ENCODE data around the gene ARHGEF1. TPM values are rescaled to one million over a fixed set of nuclear protein-coding genes. Genes with fewer than 3 reads are reported as not detected.

The ARHGEF1 gene
- total RNA-seq, 1 experiment from 2014 or later: 199 TPM

DNA sequence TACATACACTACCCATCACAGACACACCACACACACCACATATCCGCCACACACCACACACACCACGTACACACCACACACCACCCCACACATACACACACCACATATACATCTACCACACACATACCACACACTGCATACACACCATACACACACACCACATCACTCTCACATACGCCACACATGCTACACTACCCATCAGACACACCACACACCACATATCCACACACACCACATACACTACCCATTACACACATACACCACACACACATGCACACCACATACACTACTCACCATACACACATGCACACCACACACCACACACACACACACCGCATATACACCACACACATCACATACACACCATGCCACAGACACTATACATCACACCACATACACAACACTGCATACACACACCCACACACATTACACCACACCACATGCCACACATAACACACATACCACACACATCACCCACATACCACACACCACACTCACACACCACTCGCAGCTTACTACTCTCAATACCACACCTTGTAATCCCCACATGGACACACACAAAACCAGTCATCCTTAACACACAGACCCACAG, 35.8 kb downstream of the ARHGEF1 start:
- no peak for DNase-seq (ENCODE audit: low spot score)

DNA sequence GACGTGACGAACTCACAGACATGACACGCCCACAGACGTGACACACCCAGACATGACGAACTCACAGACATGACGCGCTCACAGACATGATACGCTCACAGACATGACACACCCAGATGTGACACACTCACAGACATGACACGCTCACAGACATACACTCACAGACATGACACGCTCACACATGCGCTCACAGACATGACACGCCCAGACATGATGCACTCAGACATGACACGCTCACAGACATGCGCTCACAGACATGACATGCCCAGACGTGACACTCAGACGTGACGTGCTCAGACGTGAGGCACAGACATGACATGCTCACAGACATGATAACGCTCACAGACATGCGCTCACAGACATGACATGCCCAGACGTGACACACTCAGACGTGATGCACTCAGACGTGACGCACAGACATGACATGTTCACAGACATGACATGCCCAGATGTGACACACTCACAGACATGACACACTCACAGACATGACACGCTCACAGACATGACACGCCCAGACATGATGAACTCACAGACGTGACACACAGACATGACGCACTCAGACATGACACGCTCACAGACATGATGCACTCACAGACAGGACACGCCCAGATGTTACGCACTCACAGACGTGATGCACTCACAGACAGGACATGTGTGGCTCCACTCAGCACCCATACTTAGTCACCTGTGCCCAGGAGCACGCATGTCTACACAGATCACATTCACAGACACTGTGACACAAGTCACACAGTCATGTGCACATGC, 37.1 kb downstream of the ARHGEF1 start:
- DNase-seq (ENCODE audit: low spot score): no peak

DNA sequence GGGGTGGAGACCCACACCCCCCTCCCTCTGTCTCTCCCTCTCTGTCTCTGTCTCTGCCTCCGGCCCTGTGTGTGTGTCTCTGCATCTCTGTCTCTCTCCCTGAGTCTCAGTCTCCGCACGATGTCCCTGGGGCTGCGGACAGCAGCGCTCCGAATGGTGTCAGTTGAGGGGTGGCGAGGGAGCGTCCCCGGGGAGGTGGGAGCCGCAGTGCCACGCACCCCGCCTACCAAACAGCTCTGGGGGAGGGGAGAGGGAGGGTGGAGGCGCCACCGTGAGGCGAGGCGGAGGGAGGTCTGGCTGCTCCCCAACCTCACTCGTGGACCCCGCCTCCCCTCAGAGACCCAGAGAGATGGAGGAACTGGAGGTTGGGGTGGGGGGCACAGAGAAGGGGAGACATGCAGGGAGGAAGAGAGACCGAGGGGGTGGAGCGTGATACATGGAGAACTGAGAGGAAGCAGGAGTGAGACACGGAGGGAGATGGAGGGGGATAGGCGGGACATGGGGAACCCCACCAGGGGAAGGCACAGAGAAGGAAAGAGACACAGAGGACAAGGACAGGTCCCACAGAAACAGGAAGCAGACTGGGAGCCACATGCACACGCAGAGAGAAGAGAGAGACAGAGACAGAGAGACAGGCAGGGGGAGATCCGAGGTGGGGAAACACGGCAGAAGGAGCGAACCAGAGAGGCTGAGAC, 38.0 kb downstream of the ARHGEF1 start:
- DNase-seq (ENCODE audit: low spot score): no peak

DNA sequence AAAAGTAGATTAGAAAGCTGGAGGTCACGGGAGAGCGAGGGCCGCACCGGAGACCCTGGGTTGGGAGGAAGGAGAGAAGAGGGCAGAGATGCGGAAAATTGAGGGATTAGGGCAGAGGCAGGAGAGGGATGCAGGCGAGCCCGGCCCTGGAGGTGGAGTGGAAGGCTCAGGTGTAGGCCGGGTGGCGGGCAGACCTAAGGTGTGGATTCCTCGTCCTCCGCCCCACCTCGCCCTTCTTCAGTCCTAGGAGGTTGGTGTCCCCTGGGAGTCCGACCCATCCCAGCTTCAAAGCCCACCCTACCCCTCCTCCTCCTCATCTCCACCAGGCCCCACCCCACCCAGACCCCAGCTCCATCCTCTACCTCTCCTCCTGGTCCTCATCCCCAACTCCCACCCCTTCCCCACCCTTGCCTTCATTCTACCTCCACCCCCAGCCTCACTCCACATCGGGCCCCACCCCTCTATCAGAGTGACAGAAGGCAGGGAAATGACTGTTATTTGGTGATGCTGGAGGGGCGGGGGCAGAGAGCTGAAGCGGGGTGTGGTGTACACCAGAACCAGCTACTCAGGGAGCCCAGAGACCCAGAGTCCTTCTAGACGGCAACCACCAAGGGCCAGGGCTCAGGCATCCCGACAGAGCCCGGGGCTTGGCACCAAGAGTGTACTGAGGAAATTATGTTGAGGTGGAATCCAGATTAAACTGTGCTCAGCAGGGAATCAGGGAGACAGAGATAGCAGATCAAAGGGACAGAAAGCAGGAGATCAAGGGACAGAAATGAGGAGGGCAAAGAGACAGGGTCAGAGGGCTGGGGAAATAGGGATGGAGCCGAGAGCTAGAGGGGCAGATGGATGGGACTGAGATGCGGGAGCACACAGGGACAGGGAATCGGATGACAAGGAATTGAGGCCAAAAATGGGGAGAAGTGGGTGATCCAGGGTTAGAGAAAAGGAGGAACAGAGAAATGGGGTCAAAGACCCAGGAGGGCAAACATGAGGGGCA, 38.9 kb downstream of the ARHGEF1 start:
- no peak for DNase-seq (ENCODE audit: low spot score)

DNA sequence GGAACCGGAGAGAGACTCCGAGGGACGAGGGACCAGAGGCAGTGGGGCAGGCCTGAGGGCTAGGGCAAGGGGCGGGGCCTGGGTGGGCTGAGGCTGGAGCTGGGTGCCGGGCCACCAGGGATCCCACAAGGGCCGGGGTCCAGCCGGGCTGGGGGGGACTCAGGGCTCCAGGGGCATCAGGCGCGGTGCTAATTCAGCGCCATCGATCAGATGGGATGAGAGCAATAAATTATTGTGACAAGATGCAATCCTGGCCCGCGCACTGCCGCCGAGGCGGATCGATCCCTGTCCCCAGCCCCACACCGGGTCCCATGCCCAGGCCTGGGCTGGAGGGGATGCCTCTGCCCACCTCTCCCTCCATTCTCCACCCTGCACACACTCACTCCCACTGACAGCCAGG, 39.6 kb downstream of the ARHGEF1 start:
- no peak for DNase-seq (ENCODE audit: low spot score)

DNA sequence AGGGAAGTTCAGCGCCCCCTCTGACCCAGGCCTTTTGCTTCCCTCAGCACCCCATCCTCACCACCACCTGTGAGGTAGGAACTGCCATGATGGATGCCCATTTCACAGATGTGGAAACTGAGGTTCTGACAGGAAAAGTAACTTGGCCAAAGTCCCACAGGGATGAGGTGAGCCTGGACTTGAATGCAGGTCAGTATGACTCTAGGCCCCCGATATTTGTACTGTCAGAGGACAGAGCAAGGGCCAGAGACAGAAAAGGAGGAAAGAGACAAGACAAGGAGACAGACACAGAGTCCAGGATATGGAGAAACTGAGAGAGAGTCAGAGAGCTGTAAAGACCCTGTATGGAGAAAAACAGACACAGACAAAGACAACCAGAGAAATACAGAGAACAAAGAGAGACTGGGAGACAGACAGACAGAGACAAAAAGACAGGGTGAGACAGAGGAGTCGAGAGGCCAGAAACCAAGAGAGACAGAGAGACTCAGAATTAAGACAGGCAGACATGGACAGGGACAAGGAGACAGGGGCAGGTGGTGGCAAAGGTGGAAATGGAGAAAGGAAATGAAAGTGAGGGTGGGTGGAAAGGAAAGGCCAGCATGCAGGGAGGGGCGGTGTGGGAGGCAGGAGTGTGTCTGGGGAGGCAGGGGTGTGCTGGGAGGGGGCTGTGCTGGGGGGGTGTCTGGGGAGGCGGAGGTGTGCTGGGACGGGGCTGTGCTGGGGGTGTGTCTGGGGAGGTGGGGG, 40.2 kb downstream of the ARHGEF1 start:
- no peak for DNase-seq (ENCODE audit: low spot score)

DNA sequence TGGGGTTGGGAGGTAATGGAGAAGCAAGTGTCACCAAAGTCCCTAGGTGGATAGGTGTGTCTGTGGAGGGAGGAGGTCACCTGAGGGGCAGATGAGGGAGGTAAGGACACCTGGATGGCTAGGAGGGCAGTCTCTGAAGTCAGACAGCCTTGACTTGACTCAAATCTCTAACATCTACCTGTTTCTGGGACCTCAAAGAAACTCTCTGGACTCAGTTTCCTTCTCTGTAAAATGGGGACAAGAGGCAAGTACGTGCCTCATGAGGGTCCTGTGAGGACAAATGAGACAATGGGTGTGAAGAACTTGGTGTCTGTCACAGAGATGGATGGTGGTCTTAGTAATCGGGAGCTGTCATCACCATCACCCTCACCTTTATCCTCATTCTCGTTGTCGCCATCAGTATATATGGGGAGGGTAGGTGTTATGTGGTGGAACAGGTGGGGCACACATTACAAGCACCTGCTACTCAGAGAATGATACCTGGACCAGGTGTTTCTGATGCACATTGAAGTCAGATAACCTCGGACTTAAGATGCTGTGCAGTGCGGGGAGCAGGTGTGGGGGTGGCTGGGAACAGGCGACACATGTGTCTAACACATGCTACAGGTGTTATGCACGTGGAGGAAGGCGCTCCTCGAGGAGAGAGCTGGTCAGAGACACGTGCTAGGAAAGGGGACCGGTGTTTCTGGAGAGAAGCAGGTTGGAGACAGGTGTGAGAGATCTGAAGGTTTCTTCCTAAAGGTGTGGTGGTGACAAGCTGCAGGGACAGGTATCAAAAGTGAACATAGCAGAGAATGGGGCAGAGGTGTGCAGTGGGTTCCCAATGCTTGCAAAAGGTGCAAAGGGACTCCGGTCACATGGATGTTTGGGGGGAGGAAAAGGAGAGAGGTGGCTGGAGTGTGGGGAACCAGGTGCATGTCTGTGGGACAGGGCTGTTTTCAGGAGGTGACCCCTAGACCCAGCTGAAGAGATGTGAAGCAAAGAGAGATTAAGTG, 41.5 kb downstream of the ARHGEF1 start:
- DNase-seq (ENCODE audit: low spot score): no peak

DNA sequence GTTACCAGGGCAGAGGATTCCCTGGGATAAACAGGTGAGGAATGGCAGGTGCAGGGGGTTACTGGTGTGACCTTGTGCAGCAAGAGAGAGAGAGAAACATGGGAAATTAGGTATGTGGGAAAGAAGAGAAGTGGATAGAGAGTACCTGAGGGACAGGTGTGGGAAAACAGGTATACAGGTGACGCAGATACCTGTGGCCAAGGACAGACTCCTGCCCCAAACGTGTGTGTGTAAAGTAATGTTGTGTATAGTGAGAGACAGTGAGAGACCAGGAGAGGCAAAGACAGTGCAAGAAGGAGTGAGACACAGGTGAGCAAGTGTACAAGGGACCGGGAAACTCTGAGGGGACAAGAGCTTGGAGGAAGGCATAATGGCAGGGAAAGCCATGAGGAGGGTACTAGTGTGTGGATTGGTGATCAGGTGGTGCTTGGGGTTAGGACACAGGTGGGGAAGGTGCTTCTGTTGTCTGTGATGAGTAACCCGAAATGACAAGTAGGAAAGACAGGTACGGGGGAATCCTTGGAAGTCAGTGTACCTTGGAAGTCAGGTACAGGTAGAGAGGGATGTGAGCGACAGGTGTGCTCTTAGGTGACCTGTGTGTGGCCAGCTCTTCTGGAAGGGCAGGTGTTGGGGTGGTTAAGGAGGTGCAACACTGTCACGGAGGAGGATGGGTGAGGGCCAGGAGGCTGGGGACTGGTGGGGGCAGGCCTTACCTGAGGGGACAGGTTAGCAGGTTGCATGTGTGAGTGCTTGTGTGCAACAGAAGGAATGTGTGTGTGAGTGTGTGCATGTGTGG, 42.4 kb downstream of the ARHGEF1 start:
- DNase-seq (ENCODE audit: low spot score): no peak

DNA sequence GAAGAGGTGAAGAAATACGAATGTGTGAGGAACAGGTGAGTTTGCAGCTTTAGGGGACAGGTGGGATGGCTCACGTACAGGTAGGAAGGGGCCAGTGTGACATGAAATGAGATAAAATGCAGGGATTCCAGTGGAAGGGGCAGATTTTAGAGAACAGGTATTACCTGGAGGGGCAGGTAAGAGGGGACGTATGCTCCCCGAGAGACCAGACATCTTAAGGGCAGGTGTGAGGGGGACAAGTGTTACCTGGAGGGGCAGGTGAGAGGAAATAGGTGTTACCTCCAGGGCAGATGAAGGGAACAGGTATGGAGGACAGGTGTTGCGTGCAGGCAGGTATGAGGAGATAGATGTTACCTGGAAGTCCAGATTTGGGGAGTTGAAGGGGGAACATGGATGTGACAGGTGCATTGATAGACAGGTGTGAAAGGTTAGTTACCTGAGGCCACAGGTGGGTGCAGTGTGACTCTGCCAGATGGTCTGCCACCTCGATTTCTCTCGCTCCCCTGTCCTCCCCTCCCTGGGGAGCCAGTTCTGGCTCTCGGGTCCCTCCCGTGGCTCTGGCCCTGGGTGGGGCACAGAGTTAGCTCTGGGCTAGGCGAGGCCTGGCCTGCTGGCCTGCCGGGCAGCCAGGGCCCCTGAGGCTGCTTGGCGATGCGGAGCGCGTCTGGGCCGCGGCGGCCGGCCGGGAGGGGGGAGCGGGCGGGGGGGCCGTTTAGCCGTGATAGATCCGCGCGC, 43.2 kb downstream of the ARHGEF1 start:
- DNase-seq (ENCODE audit: low spot score): no peak

DNA sequence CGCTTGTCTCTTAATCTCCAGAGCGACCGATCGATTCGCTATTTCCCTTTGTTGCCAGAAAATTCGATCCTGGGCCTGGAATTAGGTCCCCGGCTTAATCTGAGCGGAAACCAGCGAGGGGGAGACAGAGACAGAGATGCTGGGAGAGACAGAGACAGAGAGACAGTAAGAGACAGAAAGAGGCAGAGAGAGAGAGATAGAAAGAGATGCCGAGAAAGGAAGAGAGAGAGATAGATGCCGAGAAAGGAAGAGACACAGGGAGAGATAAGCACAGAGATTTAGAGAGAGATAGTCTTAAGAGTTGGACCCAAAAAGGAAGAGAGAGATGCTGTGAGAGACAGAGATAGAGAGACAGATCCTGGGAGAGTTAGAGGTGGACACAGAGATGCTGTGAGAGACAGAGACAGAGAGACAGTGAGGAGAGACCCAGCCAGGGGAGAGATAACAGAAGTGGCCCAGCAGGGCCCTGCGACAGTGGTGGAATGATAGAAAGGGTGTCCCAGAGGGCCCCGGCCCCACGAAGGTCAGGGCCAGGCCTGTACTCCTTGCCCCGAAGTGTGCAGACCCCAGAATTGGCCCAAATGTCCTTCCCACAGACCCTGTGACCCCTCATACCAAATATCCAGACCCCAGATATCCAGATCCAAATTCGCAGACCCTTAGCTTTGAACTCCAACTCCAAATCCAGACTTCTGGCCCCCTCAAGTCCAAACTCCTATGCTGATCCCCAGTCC, 43.9 kb downstream of the ARHGEF1 start:
- no peak for DNase-seq (ENCODE audit: low spot score)

DNA sequence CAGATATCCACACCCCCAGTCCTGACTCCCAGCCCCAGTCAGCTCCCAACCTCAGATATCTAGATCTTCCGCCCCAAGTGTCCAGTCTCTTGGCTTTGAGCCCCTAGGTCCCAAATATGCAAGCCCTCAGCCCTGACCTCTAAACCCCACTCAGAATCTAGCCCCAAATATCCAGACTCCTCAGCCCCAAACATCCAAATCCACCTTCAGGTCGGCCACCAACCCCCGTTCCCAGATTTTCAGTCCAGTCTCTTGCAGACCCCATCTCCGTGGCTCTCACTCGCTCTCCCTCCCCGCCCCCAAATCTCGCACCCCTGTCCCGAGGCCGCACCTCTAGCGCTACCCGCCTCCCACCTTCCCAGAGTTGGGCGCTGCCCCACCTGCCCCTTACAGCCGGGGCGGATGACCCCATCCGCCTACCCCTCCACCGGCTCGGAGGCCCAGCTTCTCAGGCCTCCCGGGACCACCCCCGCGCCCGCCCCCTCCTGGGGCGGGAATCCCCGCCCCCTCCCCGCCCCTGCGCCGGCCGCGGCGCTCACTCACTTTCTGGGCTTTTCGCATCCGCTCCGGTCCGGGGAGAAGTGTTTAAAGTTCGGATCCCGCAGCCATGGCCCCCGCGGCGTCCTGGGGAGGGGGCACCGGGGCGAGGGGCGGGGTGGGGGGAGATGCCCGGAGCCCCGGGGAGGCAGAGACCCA, 44.7 kb downstream of the ARHGEF1 start:
- no peak for DNase-seq (ENCODE audit: low spot score)

DNA sequence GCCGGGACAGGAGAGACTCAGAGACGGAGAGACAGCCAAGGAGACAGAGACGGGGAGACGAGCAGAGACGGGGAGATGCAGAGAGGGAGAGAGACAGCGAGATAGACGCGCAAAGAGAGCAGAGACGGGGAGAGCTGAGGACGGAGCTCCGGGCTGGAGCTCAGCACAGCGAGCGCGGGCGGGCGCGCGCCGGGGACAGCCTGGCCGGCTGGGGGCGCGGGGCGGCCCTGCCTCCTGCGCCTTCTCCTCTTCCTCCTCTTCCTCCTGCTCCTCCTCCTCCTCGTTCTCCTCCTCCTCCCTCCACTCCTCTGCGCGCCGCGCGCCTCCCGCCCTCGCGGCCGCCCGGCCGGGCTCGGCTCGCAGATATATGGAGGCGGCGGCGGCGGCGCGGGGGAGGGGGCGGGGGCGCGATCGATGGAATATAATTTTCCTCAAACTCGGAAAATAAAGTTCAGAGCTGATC, 45.3 kb downstream of the ARHGEF1 start, which contains the start of gene ERFL:
TSS of gene ERFL (minus strand) at position 229 of the 463 bp plus-strand sequence. CDS start 15,530 bp downstream, outside the sequence.
- no peak for DNase-seq (ENCODE audit: low spot score)

DNA sequence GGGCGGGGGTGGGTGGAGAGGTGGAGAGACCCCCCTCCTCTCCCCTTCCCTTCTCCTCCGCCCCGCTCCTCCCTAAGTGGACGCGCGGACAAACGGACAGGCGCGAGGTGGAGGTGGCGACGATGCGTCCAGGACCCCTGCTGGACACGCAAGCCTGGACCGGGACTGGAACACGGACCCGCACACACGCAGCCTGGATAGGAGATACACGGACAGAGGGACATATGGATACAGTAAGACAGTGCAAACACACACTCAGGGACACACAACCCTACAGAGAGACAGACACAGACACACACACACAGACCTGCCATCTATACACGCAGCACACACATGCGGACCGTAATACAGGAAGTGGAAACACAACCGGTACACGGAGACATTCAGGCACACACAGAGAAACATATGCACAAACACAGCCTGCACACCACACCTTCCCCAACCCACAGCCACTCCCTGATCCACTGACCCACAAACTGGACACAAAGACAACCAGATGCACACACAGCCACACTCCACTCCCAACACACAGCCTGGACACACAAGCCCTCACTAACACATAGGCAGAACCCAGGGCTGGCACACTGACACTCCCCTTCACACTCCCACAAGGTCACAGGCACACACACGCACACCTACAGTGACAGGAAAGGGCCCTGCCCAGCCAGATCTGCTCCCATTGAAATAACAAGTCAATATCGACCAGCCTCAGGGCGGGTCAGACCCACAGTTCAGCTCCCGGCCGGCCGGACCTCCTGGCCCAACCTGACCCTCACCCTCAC, 46.0 kb downstream of the ARHGEF1 start:
- DNase-seq (ENCODE audit: low spot score): peak; percentile 51

DNA sequence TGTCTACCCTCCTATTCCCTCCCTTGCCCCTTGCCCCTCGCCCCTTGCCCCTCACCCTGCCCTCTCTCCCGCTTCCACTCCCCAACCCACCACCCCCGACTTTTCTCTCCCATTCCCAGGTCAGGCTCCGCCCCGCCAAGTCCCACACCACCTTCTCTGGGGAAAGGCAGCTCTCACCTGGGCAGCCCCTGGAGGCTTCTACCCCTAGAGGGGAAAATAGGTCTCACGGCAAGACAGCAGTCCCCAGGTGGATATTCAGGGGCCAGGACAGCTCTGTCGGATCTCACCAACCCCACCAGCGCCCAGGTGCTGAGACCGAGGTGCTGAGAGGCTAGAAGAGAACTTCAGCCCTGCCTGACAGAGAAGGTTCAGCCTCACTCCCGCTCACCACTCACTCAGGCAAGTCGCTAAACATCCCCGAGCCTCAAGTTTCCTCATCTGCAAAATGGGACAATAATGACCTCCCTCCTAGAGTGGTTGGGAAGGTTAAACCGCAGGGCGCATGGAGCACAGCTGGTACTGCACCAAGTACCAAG, 46.6 kb downstream of the ARHGEF1 start:
- DNase-seq (ENCODE audit: low spot score): no peak

DNA sequence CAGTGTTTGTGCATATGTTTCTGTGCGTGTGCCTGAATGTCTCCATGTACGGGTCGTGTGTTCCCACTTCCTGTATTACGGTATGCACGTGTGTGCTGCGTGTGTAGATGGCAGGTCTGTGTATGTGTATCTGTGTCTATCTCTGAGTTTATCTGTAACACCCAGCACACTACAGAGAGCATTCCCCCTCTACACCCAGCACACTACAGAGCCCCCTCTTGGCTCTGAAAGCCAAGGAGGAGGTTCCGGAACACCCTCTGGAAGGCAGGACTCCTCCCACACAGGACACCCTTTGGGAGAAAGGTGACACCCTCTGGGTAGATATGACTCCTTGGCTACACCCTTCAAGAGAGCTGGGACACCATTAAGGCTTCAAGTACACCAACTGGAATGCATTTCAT, 47.3 kb downstream of the ARHGEF1 start:
- peak; percentile 19 for DNase-seq (ENCODE audit: low spot score)

All from HT-29 (cell line).